Neural cell (in vitro differentiated cells): ENCODE measurements around the gene FSTL1.

ENCODE experiments used
- CTCF ChIP-seq: fragments of 450-650 bp; IDR thresholded peaks from 2 replicates; pipeline ENCODE4 v1.5.1; 2014; ENCODE audit warnings: antibody characterized with exemption, mild to moderate bottlenecking, moderate library complexity; ENCODE audit not compliant: poor library complexity, severe bottlenecking
- POLR2AphosphoS5 ChIP-seq: IDR thresholded peaks from 2 replicates; pipeline ENCODE4 v1.6.1; 2012

- TF ChIP-seq CTCF (no peak), POLR2AphosphoS5 (no peak)
These were observed 1.0 kb upstream of the FSTL1 start for GRCh38 chr3:120451806-120452205.
